IMR-90 (cell line): ENCODE data around the gene CAPS. TPM values are rescaled to one million over a fixed set of nuclear protein-coding genes. Genes with fewer than 3 reads are reported as not detected.
A peak's percentile ranks its signal among the peaks of the same experiment; 100 is the strongest.

Source experiments
- ATAC-seq: fragments of 200-7000 bp; cut with Tn5 transposase; 2 replicates; pipeline ENCODE4 v1.9.1; 2020; ENCODE audit warnings: low read depth, mild to moderate bottlenecking, moderate library complexity
- BruUV-seq: library from RNA; stranded (reverse); fragments of 400-500 nt; replicated peaks from 2 replicates; lab custom pipeline; 2021; lab: Mats Ljungman, UMichigan
- CTCF ChIA-PET: fragments of 300-600 bp; formaldehyde crosslinking; extraction: SDS; loops from one replicate; lab custom pipeline; 2021; ENCODE audit warnings: antibody characterized with exemption; lab: Yijun Ruan, JAX
- POLR2A ChIA-PET: fragments of 300-600 bp; sonication (Branson Sonifier 250); formaldehyde crosslinking; loops from one replicate; lab custom pipeline; 2022; ENCODE audit warnings: antibody characterized with exemption; ENCODE audit not compliant: unreplicated experiment; lab: Charles Lee
- DNase-seq: peaks from one replicate; pipeline ENCODE4 v3.0.0; 2013
- H2AFZ ChIP-seq: replicated peaks from 2 replicates; pipeline ENCODE3; 2013; ENCODE audit warnings: low read length, mild to moderate bottlenecking; ENCODE audit not compliant: poor library complexity
- H2AK5ac ChIP-seq: 2 replicates; pipeline ENCODE4 v1.6.1; 2013; ENCODE audit warnings: low read depth, low read length, inconsistent platforms
- H2AK9ac ChIP-seq: replicated peaks from 2 replicates; pipeline ENCODE3; 2013; ENCODE audit warnings: mild to moderate bottlenecking, low read depth, low read length, moderate library complexity; ENCODE audit not compliant: poor library complexity
- H2BK120ac ChIP-seq: 2 replicates; pipeline ENCODE4 v1.6.1; 2013; ENCODE audit warnings: low read depth, low read length, inconsistent platforms
- H2BK15ac ChIP-seq: 3 replicates; pipeline ENCODE4 v1.6.1; 2013; ENCODE audit warnings: low read depth, low read length, inconsistent platforms
- H2BK20ac ChIP-seq: 2 replicates; pipeline ENCODE4 v1.6.1; 2013; ENCODE audit warnings: low read depth, mild to moderate bottlenecking, inconsistent platforms, low read length, moderate library complexity
- H2BK5ac ChIP-seq: 2 replicates; pipeline ENCODE4 v1.6.1; 2013; ENCODE audit warnings: mild to moderate bottlenecking, low read depth, low read length, inconsistent platforms; ENCODE audit not compliant: poor library complexity, severe bottlenecking
- H3K14ac ChIP-seq: replicated peaks from 2 replicates; pipeline ENCODE4 v1.6.1; 2013; ENCODE audit warnings: low read depth, low read length, inconsistent platforms
- H3K18ac ChIP-seq: 2 replicates; pipeline ENCODE4 v1.6.1; 2013; ENCODE audit warnings: low read depth, low read length, control low read depth
- H3K23ac ChIP-seq: 2 replicates; pipeline ENCODE4 v1.6.1; 2013; ENCODE audit warnings: low read depth, low read length, inconsistent platforms
- H3K27ac ChIP-seq: 2 replicates; pipeline ENCODE4 v1.5.1; 2013; ENCODE audit warnings: mild to moderate bottlenecking, control low read depth, low read length; ENCODE audit not compliant: insufficient read depth
- H3K27me3 ChIP-seq: 2 replicates; pipeline ENCODE4 v1.6.1; 2013; ENCODE audit warnings: low read length; ENCODE audit not compliant: control insufficient read depth, insufficient read depth
- H3K36me3 ChIP-seq: 2 replicates; pipeline ENCODE4 v1.6.1; 2013; ENCODE audit warnings: low read length, mixed read lengths; ENCODE audit not compliant: control insufficient read depth, insufficient read depth
- H3K4ac ChIP-seq: 2 replicates; pipeline ENCODE4 v1.6.1; 2013; ENCODE audit warnings: low read depth, low read length, inconsistent platforms
- H3K4me1 ChIP-seq: 2 replicates; pipeline ENCODE4 v1.6.1; 2013; ENCODE audit warnings: low read length, mixed read lengths; ENCODE audit not compliant: control insufficient read depth, insufficient read depth
- H3K4me2 ChIP-seq: 2 replicates; pipeline ENCODE4 v1.6.1; 2013; ENCODE audit warnings: low read depth, mild to moderate bottlenecking, control low read depth, low read length, moderate library complexity
- H3K4me3 ChIP-seq: 2 replicates; pipeline ENCODE4 v1.5.1; 2013; ENCODE audit warnings: low read depth, mild to moderate bottlenecking, control low read depth, low read length, moderate library complexity; ENCODE audit not compliant: insufficient read depth
- H3K56ac ChIP-seq: 2 replicates; pipeline ENCODE4 v1.6.1; 2013; ENCODE audit warnings: low read length, inconsistent platforms; ENCODE audit not compliant: insufficient read depth; ENCODE audit errors: extremely low read depth
- H3K79me1 ChIP-seq, 2 experiments: 2 replicates each; pipeline ENCODE4 v1.6.1; 2013; ENCODE audit warnings: low read length in 2 of 2, inconsistent platforms in 1 of 2, low read depth in 1 of 2
- H3K9ac ChIP-seq: 2 replicates; pipeline ENCODE4 v1.6.1; 2013; ENCODE audit warnings: low read depth, low read length, control low read depth
- H3K9me1 ChIP-seq: 2 replicates; pipeline ENCODE4 v1.6.1; 2013; ENCODE audit warnings: low read length, inconsistent platforms; ENCODE audit not compliant: insufficient read depth
- H3K9me3 ChIP-seq: 2 replicates; pipeline ENCODE4 v1.6.1; 2013; ENCODE audit warnings: low read length; ENCODE audit not compliant: control insufficient read depth, insufficient read depth
- H4K20me1 ChIP-seq: 2 replicates; pipeline ENCODE4 v1.6.1; 2013; ENCODE audit warnings: low read length, inconsistent platforms; ENCODE audit not compliant: insufficient read depth
- H4K5ac ChIP-seq: 2 replicates; pipeline ENCODE4 v1.6.1; 2013; ENCODE audit warnings: mild to moderate bottlenecking, low read depth, low read length, control low read depth
- H4K8ac ChIP-seq, 2 experiments: 2 replicates each; pipeline ENCODE4 v1.6.1; 2013; ENCODE audit warnings: low read depth in 2 of 2, low read length in 2 of 2, control low read depth in 1 of 2, inconsistent platforms in 1 of 2
- H4K91ac ChIP-seq: 2 replicates; pipeline ENCODE4 v1.6.1; 2013; ENCODE audit warnings: low read depth, low read length, inconsistent platforms; ENCODE audit not compliant: insufficient read depth
- BHLHE40 ChIP-seq: fragments of 150-350 bp; IDR thresholded peaks from 2 replicates; pipeline ENCODE4 v1.6.1; 2016; ENCODE audit warnings: mild to moderate bottlenecking, low read depth, low read length
- CEBPB ChIP-seq: IDR thresholded peaks from 2 replicates; pipeline ENCODE4 v1.6.1; 2012; ENCODE audit warnings: low read depth, low read length, improper control_type of control experiment
- CHD1 ChIP-seq: IDR thresholded peaks from 2 replicates; pipeline ENCODE4 v1.6.1; 2012; ENCODE audit warnings: low read depth, low read length, improper control_type of control experiment
- CTCF ChIP-seq: conservative IDR thresholded peaks from 2 replicates; pipeline ENCODE4 v1.5.1; 2012; ENCODE audit warnings: mild to moderate bottlenecking, low read depth, low read length, improper control_type of control experiment
- ELK1 ChIP-seq: fragments of 150-350 bp; IDR thresholded peaks from 2 replicates; pipeline ENCODE4 v1.6.1; 2016; ENCODE audit warnings: low read depth, mild to moderate bottlenecking, low read length, moderate library complexity, borderline replicate concordance
- FOS ChIP-seq: fragments of 150-350 bp; IDR thresholded peaks from 2 replicates; pipeline ENCODE4 v1.6.1; 2016; ENCODE audit warnings: low read depth, low read length
- MAFK ChIP-seq: IDR thresholded peaks from 2 replicates; pipeline ENCODE4 v1.6.1; 2012; ENCODE audit warnings: low read depth, low read length, improper control_type of control experiment
- MAZ ChIP-seq: IDR thresholded peaks from 2 replicates; pipeline ENCODE4 v1.6.1; 2012; ENCODE audit warnings: low read depth, mild to moderate bottlenecking, low read length, improper control_type of control experiment, moderate library complexity, borderline replicate concordance
- NFE2L2 ChIP-seq: fragments of 150-350 bp; IDR thresholded peaks from 2 replicates; pipeline ENCODE4 v1.6.1; 2016; ENCODE audit warnings: low read depth, mild to moderate bottlenecking, low read length
- POLR2A ChIP-seq: IDR thresholded peaks from 2 replicates; pipeline ENCODE4 v1.6.1; 2012; ENCODE audit warnings: mild to moderate bottlenecking, low read depth, low read length
- RAD21 ChIP-seq: IDR thresholded peaks from 2 replicates; pipeline ENCODE4 v1.6.1; 2012; ENCODE audit warnings: low read length, improper control_type of control experiment
- RCOR1 ChIP-seq: IDR thresholded peaks from 2 replicates; pipeline ENCODE4 v1.6.1; 2012; ENCODE audit warnings: mild to moderate bottlenecking, low read length, improper control_type of control experiment; ENCODE audit not compliant: insufficient replicate concordance
- RFX5 ChIP-seq: IDR thresholded peaks from 2 replicates; pipeline ENCODE4 v1.8.0; 2012; ENCODE audit warnings: low read depth, mild to moderate bottlenecking, low read length, moderate library complexity
- USF2 ChIP-seq: fragments of 150-350 bp; IDR thresholded peaks from 2 replicates; pipeline ENCODE4 v1.6.1; 2017; ENCODE audit warnings: mild to moderate bottlenecking, antibody characterized with exemption, low read length, low read depth
- WGBS, 2 experiments: methylation state at CpG; one replicate each; pipeline versions ENCODE4 v1.1.5 to v1.1.7; 2013; ENCODE audit warnings: missing lambda C conversion rate in 2 of 2; ENCODE audit not compliant: insufficient read length in 1 of 2; ENCODE audit errors: extremely low coverage in 2 of 2; 5-methylcytosine and 5-hydroxymethylcytosine counted together
- dilution Hi-C: fragments of 300-500 bp; cut with HindIII; formaldehyde crosslinking; loops from one replicate; pipeline ENCODE4 v1.14.3; 2018; ENCODE audit warnings: low sequenced_read_pairs; ENCODE audit not compliant: unreplicated experiment
- in situ Hi-C: fragments of 300-500 bp; cut with MboI; formaldehyde crosslinking; loops from 3 replicates; pipeline ENCODE4 v1.14.3; 2019; ENCODE audit warnings: low sequenced_read_pairs, inconsistent platforms, mixed read lengths
- intact Hi-C: fragments of 100-400 bp; cut with micrococcal nuclease; formaldehyde crosslinking; loops from 2 replicates; pipeline ENCODE4 v1.10.0; 2022
- polyA plus RNA-seq, 3 experiments: library from polyadenylated mRNA; depleted of rRNA; stranded (reverse); fragments of >200 nt; gene quantifications; 2 replicates each; pipeline ENCODE4 v1.2.3, GENCODE V29; 2012; ENCODE audit warnings: low replicate concordance in 1 of 3
- total RNA-seq: library from RNA; depleted of rRNA; stranded (reverse); fragments of >200 nt; gene quantifications from 2 replicates; pipeline ENCODE4 v1.2.3, GENCODE V29; 2012

CAPS gene
- total and polyA plus RNA-seq, 2 of the 4 experiments (the other 2 are of a cell fraction), result 0.54 to 4.9 TPM

GRCh38 chr19:5929625-5930024 lies 15.6 kb downstream of the CAPS start:
- H4K20me1 ChIP-seq, result peaks cover 11% of the 10 kb centered on the region; the same call in 1 of the 2 replicates
- H2AK9ac ChIP-seq, result peak overlapping the region; percentile 39
- dilution Hi-C loops, result no loop called here
- H3K27me3 ChIP-seq, result no peaks in the 10 kb centered on the region
- no peak overlapping the region for H3K14ac ChIP-seq
- DNase-seq, result no peak
- H2BK15ac ChIP-seq, result no peak overlapping the region
- H2BK5ac ChIP-seq, result no peak overlapping the region
- peaks cover 19% of the 10 kb centered on the region; the same call in 1 of the 2 replicates for H3K4me1 ChIP-seq
- no peak overlapping the region for H3K56ac ChIP-seq
- in situ Hi-C loops, result no loop called here
- peaks cover 15% of the 10 kb centered on the region for H3K9me1 ChIP-seq
- H3K4me3 ChIP-seq, result no peak overlapping the region
- intact Hi-C loops, result no loop called here
- H2BK120ac ChIP-seq, result no peak overlapping the region
- H3K4me2 ChIP-seq, result no peak overlapping the region
- H2AK5ac ChIP-seq, result no peak overlapping the region
- CTCF ChIA-PET, result no interaction called here
- H4K5ac ChIP-seq, result no peak overlapping the region
- H3K36me3 ChIP-seq, result peaks cover 74% of the 10 kb centered on the region
- WGBS, 2 experiments, result 90% methylated on average over 8 of the region's 14 CpGs; no CpG with 5 or more reads in 1 of the 2 experiments
- no TSS peak for BruUV-seq
- no peak overlapping the region for H4K8ac ChIP-seq
- no peak overlapping the region for H2BK20ac ChIP-seq
- no peak overlapping the region for H3K4ac ChIP-seq
- TF ChIP-seq ELK1 (no peak), MAFK (no peak), RAD21 (no peak), MAZ (no peak), POLR2A (no peak), CEBPB (no peak), RFX5 (no peak), FOS (no peak), NFE2L2 (no peak), CHD1 (no peak), USF2 (no peak), RCOR1 (no peak), BHLHE40 (no peak), CTCF (no peak)
- peaks cover 10 to 57% of the 10 kb centered on the region in 2 experiments; a peak in 3 of 4 replicates for H3K79me1 ChIP-seq
- no peak overlapping the region for H3K18ac ChIP-seq
- no peak overlapping the region for H4K91ac ChIP-seq
- no peaks in the 10 kb centered on the region for H3K9me3 ChIP-seq
- ATAC-seq, result no peak
- H3K23ac ChIP-seq, result no peak overlapping the region
- no peak overlapping the region for H3K27ac ChIP-seq
- H2AFZ ChIP-seq, result no peak overlapping the region
- POLR2A ChIA-PET, result no interaction called here
- H3K9ac ChIP-seq, result no peak overlapping the region
